Neural cell (in vitro differentiated cells): ENCODE results near the gene ADCY1.

Experiments used
- EP300 ChIP-seq: fragments of 450-650 bp; conservative IDR thresholded peaks from 2 replicates; pipeline ENCODE4 v1.6.1; 2014; ENCODE audit warnings: antibody characterized with exemption, mild to moderate bottlenecking, moderate library complexity; ENCODE audit not compliant: poor library complexity, severe bottlenecking
- TF ChIP-seq, protein P1 (sequence below): fragments of 450-650 bp; IDR thresholded peaks from 2 replicates; pipeline ENCODE4 v1.5.1; 2014; ENCODE audit warnings: antibody characterized with exemption, mild to moderate bottlenecking, moderate library complexity; ENCODE audit not compliant: poor library complexity, severe bottlenecking

DNA sequence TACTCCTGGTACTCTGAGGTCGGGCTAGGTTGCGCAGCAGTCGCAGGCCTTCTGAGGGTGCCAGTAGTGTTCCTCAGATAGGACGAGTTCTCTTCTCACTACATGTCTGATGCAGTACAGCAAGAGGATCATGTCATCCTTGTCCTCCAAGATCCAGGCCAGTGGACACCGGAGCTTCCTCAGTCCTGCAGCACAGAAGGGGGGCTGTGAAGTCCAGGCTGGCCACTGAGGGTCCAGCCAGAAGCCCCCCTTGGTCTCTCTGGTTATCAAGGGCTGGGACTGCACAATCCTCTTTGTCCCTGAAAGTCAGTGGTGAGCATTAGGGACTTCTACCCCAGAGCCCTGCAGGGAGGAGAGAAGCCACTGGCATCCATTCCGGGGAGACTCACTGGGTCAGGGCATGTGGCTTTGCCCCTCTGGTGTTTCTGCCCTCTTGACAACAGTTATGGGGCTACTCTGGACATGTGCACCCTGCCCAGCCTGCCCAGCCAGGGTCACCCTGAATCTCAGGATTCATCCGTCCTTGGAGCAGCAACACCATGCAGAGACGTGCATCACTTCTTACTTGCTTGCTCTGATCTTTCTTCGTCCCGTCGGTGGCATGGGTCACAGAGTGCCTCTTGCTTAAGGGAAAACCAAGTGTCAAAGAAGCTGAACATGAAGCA lies 125.7 kb downstream of the ADCY1 start:
- TF ChIP-seq, protein P1, sequence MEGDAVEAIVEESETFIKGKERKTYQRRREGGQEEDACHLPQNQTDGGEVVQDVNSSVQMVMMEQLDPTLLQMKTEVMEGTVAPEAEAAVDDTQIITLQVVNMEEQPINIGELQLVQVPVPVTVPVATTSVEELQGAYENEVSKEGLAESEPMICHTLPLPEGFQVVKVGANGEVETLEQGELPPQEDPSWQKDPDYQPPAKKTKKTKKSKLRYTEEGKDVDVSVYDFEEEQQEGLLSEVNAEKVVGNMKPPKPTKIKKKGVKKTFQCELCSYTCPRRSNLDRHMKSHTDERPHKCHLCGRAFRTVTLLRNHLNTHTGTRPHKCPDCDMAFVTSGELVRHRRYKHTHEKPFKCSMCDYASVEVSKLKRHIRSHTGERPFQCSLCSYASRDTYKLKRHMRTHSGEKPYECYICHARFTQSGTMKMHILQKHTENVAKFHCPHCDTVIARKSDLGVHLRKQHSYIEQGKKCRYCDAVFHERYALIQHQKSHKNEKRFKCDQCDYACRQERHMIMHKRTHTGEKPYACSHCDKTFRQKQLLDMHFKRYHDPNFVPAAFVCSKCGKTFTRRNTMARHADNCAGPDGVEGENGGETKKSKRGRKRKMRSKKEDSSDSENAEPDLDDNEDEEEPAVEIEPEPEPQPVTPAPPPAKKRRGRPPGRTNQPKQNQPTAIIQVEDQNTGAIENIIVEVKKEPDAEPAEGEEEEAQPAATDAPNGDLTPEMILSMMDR: no peak
- no peak for TF ChIP-seq EP300
